Stomach (tissue), 9 donors: ENCODE measurements around the gene ASTN1. TPM values are rescaled to one million over a fixed set of nuclear protein-coding genes. Genes with fewer than 3 reads are reported as not detected.

ENCODE experiments used
- DNase-seq, 2 donors: peaks; one replicate each; pipeline versions ENCODE4 v3.0.0 to v3.0.0-alpha.2; 2013 to 2019
- H3K27ac ChIP-seq, 5 donors: fragments of 200-600 bp in 4 of 5; sonication (generic) in 4 of 5; one replicate each; pipeline ENCODE4 v1.5.1; 2013 to 2019; ENCODE audit warnings: mild to moderate bottlenecking in 1 of 5, moderate library complexity in 1 of 5
- H3K27me3 ChIP-seq, 3 donors: fragments of 200-600 bp; sonication (generic); one replicate each; pipeline ENCODE4 v1.5.1; 2017 to 2019; ENCODE audit warnings: mixed run types in 1 of 3
- H3K36me3 ChIP-seq, 4 donors: fragments of 200-600 bp; sonication (generic); 1 replicate in 3 of 4; 2 replicates in 1 of 4; pipeline ENCODE4 v1.5.1; 2016 to 2019
- H3K4me1 ChIP-seq, 4 donors: fragments of 200-600 bp; sonication (generic); one replicate each; pipeline ENCODE4 v1.5.1; 2016 to 2019
- H3K4me3 ChIP-seq, 4 donors: fragments of 200-600 bp; sonication (generic) in 3 of 4; one replicate each; pipeline ENCODE4 v1.5.1; 2016 to 2019; ENCODE audit warnings: mild to moderate bottlenecking in 1 of 4
- H3K9me3 ChIP-seq, 4 donors: fragments of 200-600 bp; sonication (generic); one replicate each; pipeline ENCODE4 v1.5.1; 2016 to 2019
- EP300 ChIP-seq: sonication (generic); formaldehyde crosslinking; IDR thresholded peaks from one replicate; pipeline ENCODE4 v1.6.1; 2017; ENCODE audit warnings: antibody characterized with exemption
- POLR2A ChIP-seq, 4 donors: fragments of 450-650 bp; IDR thresholded peaks; one replicate each; pipeline ENCODE4 v1.6.1; 2016; ENCODE audit warnings: antibody characterized with exemption in 4 of 4, control low read depth in 2 of 4, mild to moderate bottlenecking in 1 of 4, moderate library complexity in 1 of 4
- POLR2AphosphoS5 ChIP-seq, 3 donors: sonication (generic); formaldehyde crosslinking; IDR thresholded peaks; one replicate each; pipeline ENCODE4 v1.6.1; 2016; ENCODE audit warnings: antibody characterized with exemption in 3 of 3
- WGBS, 5 donors: extraction: QIAGEN DNeasy Blood & Tissue Kit in 3 of 5; methylation state at CpG; one replicate each; pipeline versions ENCODE4 v1.1.5 to v1.1.7; 2013 to 2018; 5-methylcytosine and 5-hydroxymethylcytosine counted together
- intact Hi-C: fragments of 100-400 bp; cut with DNase I; formaldehyde crosslinking; loops from one replicate; pipeline ENCODE4 v1.15.1; 2023; ENCODE audit warnings: low total_unique reads
- polyA plus RNA-seq, 3 donors: library from polyadenylated mRNA; stranded (reverse); fragments of 200-250 nt; gene quantifications; one replicate each; pipeline ENCODE4 v1.2.3, GENCODE V29; 2013
- total RNA-seq, 5 donors: library from RNA; depleted of rRNA; stranded (reverse); fragments of >200 nt; gene quantifications; one replicate each; pipeline versions ENCODE4 v1.1.0 to v1.2.3, GENCODE V29; 2014 to 2016
- TF ChIP-seq, protein P1 (sequence below), 7 experiments: fragments of 450-650 bp in 4 of 7; fragments of 200-600 bp in 3 of 7; sonication (generic) in 3 of 7; IDR thresholded peaks; one replicate each; pipeline ENCODE4 v1.5.1; 2016 to 2019; ENCODE audit warnings: antibody characterized with exemption in 7 of 7, control low read depth in 2 of 7, mild to moderate bottlenecking in 1 of 7
- donor health status: healthy with polysubstance abuse.
- donor health status: Bipolar disorder and iron deficiency.
- donor health status: healthy.

The ASTN1 gene
- total and polyA plus RNA-seq, 8 donors: 0.13 to 2.4 (median 0.51) TPM; not detected in 4

GRCh38 chr1:177165069-177165439 lies 542 bp upstream of the ASTN1 start:
- H3K4me1 ChIP-seq: peaks cover 7 to 14% (median 11%) of the 10 kb centered on the region in 4 donors
- DNase-seq: no peak
- H3K36me3 ChIP-seq: no peaks in the 10 kb centered on the region
- no peaks in the 10 kb centered on the region for H3K9me3 ChIP-seq
- 3 to 8% (median 6%) methylated on average over 9 of the region's 9 CpGs for WGBS, 5 donors
- H3K4me3 ChIP-seq: peak overlapping the region in 3 of 4 donors; percentile 19 to 37 (median 36)
- peaks cover 12 to 73% (median 39%) of the 10 kb centered on the region in 3 donors for H3K27me3 ChIP-seq
- TF ChIP-seq, protein P1, sequence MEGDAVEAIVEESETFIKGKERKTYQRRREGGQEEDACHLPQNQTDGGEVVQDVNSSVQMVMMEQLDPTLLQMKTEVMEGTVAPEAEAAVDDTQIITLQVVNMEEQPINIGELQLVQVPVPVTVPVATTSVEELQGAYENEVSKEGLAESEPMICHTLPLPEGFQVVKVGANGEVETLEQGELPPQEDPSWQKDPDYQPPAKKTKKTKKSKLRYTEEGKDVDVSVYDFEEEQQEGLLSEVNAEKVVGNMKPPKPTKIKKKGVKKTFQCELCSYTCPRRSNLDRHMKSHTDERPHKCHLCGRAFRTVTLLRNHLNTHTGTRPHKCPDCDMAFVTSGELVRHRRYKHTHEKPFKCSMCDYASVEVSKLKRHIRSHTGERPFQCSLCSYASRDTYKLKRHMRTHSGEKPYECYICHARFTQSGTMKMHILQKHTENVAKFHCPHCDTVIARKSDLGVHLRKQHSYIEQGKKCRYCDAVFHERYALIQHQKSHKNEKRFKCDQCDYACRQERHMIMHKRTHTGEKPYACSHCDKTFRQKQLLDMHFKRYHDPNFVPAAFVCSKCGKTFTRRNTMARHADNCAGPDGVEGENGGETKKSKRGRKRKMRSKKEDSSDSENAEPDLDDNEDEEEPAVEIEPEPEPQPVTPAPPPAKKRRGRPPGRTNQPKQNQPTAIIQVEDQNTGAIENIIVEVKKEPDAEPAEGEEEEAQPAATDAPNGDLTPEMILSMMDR (IDR thresholded peaks at IDR 0.05): no peak
- no peak for TF ChIP-seq POLR2AphosphoS5 (IDR thresholded peaks at IDR 0.05)
- TF ChIP-seq POLR2A (IDR thresholded peaks at IDR 0.05): no peak
- TF ChIP-seq EP300: no peak
- intact Hi-C loops: no loop called here
- no peak overlapping the region for H3K27ac ChIP-seq

GRCh38 chr1:177163844-177164379 lies 600 bp downstream of the ASTN1 start:
- no peak for TF ChIP-seq EP300
- TF ChIP-seq, protein P1 (IDR thresholded peaks at IDR 0.05): no peak
- no peak for TF ChIP-seq POLR2AphosphoS5 (IDR thresholded peaks at IDR 0.05)
- TF ChIP-seq POLR2A (IDR thresholded peaks at IDR 0.05): no peak
- intact Hi-C loops: no loop called here
- H3K4me3 ChIP-seq: peak overlapping the region; percentile 19 to 40 (median 36)
- peaks cover 12 to 61% (median 36%) of the 10 kb centered on the region in 3 donors for H3K27me3 ChIP-seq
- H3K4me1 ChIP-seq: peaks cover 7 to 14% (median 11%) of the 10 kb centered on the region in 4 donors
- 1 to 4% (median 3%) methylated on average over 7 to 15 of the region's 15 CpGs for WGBS, 5 donors
- no peak for DNase-seq
- no peaks in the 10 kb centered on the region for H3K9me3 ChIP-seq
- no peak overlapping the region for H3K27ac ChIP-seq
- no peaks in the 10 kb centered on the region for H3K36me3 ChIP-seq

- H3K36me3 ChIP-seq: no peaks in the 10 kb centered on the region
- no peak overlapping the region for H3K4me3 ChIP-seq
- peaks cover 12 to 46% (median 24%) of the 10 kb centered on the region in 3 donors for H3K27me3 ChIP-seq
- intact Hi-C loops: no loop called here
- TF ChIP-seq POLR2A (IDR thresholded peaks at IDR 0.05): no peak
- no peak for TF ChIP-seq POLR2AphosphoS5 (IDR thresholded peaks at IDR 0.05)
- no peak for TF ChIP-seq EP300
- TF ChIP-seq, protein P1 (IDR thresholded peaks at IDR 0.05): no peak
- no peak overlapping the region for H3K27ac ChIP-seq
- WGBS, 5 donors: 56 to 73% (median 66%) methylated on average over 2 of the region's 2 CpGs
- no peak for DNase-seq
- no peaks in the 10 kb centered on the region for H3K9me3 ChIP-seq
- H3K4me1 ChIP-seq: peaks cover 7 to 14% (median 11%) of the 10 kb centered on the region in 4 donors
Measured at GRCh38 chr1:177162243-177162642, 2.3 kb downstream of the ASTN1 start.

- no peaks in the 10 kb centered on the region for H3K36me3 ChIP-seq
- H3K27me3 ChIP-seq: no peaks in the 10 kb centered on the region
- no peaks in the 10 kb centered on the region for H3K9me3 ChIP-seq
- WGBS, 5 donors: 23 to 43% (median 36%) methylated on average over 2 of the region's 2 CpGs
- DNase-seq: no peak
- H3K4me1 ChIP-seq: no peaks in the 10 kb centered on the region
- intact Hi-C loops: no loop called here
- H3K4me3 ChIP-seq: no peak overlapping the region
- H3K27ac ChIP-seq: no peak overlapping the region
- TF ChIP-seq POLR2A (IDR thresholded peaks at IDR 0.05): no peak
Measured at GRCh38 chr1:177146499-177146898, 18.0 kb downstream of the ASTN1 start.
